ENCODE measurements around the gene GLP1R.

The GLP1R gene

DNA sequence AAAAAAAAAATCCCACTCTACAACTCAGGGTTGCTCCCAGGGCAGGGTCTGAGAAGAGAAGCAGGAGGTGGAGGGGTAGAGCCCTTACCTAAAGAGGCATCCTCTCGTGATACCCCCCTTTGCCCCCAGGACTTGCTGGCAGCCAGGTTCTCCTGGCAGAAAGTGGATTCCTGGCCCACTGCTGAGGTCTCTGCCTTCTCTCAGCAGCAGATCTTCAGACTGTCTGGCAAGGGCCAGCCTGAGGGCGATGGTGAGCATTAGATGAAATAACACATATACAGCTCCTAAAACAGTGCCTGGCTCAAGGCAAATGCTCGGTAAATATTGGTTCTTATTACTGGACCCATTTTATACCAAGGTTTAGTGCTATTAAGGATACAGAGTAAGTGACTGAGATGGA lies 4.8 kb upstream of the GLP1R start:
- no peak for FAIRE-seq

DNA sequence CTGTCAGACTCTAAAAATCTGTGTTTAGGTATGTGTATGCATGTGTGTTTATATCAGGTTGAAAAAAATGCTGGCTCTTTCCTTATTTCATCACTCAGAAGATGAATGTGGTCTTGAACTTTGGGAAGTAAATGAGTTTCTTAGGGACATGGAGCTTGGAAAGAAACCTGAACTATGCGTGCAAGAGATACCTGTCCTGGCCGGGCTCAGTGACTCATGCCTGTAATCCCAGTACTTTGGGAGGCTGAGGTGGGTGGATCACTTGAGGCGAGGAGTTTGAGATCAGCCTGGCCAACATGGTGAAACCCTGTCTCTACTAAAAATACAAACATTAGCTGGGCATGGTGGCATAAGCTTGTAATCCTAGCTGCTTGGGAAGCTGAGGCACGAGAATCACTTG lies 4.4 kb upstream of the GLP1R start:
- FAIRE-seq (no peak), DNase-seq (ENCODE audit: insufficient read length, low spot score) (no peak)

More for the DNA sequence above, 4.8 kb upstream of the GLP1R start:
- no peak for DNase-seq (ENCODE audit: insufficient read length, low spot score)

DNA sequence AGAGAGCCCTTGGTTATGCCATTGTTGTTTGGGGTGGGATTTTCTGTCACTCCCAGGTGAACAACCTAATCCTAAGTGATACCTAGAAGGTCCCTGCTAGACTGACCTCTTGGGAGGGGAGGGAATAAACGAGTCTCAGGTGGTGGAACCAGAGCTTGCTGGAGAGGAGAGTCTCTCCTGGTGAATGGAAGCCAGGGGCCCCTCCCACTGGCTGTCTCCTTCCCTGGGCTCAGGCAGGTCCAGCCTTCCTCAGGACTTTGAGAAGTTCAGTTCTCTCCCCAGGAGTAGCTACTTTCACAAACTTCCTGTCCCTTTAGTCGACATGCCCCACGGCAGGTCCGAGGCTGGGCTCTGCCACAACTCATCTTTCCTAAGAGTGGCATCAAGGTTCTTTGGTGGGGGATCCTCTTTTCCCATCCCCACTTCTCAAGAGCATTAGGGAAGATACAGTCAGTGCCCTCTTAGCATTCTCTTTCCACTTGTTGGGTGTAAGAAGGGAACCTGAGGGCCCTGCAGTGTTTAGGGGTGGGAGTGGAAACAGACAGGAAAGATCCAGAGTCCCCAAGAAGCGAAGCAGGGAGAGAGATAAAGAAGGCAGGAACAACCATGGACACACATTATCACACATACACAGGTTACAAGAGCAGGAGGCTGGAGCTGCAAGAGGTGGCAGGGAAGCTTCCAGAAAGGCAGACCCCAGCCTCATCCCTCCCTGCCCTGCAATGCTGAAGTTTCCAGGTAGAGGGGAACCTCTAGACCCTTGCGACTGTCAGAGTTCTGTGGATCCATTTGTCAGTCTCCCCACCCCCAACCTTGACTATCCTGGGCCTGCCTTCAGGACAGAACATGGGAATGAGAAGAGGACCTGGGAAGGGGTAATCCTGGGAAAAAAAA lies 900 bp upstream of the GLP1R start:
- no peak for DNase-seq (ENCODE audit: insufficient read length, low spot score)
- FAIRE-seq = no peak

DNA sequence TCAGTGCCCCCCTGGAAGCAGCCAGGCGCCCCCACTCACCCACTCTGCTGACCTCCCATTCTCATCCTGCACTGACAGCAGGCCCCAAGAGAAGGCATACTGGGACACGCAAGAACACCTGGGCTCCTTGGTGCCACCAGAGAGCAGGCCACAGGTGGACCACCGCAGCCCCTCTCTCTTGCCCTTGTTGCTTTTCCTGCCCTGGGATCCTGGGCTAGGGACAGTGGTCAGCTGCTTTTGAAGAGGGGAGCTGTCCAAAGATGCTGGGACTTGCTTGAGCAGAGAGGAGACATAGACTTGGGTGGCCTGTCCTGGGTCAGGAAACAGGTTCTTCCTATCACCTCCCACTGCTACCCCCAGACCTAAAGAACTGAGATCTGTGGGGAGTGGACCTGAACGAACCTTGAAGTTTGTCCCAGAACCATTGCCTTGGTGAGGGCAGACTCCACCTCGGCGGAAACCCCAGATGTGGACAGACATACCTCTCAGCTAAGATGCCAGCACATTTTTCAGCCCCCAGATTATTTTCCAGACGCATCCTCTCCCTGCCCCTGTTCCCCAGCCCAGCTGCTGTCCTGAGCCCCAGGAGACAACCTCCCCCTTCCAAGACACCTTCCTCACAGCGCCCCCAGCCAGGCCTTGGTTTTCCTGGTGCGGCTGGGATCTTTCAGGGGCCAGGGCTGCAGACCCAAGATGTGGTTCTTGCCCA lies 1.1 kb downstream of the GLP1R start:
- FAIRE-seq (no peak), DNase-seq (ENCODE audit: insufficient read length, low spot score) (no peak)

DNA sequence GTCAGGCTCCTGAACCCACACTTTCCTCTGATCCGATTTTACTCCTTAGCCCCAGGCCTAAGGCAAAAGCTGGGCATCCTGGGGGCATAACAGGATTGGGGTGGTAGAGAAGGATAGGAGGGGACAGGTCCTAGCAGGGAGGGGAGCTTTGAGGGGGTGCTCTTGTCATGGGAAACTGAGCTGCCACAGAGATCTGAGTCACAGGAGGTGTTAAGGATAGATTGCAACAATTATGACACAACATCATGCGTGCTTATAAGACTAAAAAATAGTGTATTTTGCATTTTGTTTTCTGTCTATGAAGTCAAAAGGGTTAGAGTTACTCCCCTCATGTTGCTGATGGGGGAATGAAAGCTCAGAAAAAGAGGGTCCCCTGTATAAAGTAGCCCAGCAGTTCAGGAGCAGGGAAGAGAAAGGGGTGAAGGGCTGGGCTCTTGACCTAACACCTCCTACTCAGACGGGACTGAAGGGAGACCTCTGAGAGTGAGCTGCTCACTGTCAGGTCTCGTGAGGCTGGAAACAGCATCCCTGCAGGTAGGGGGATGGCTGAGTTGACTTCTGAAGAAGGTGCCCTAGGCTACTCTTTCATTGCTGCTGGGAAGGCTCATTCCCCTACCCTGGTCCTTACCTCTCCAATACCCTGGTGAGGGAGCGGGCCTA lies 2.0 kb downstream of the GLP1R start:
- DNase-seq (ENCODE audit: insufficient read length, low spot score) (no peak), FAIRE-seq (no peak)

DNA sequence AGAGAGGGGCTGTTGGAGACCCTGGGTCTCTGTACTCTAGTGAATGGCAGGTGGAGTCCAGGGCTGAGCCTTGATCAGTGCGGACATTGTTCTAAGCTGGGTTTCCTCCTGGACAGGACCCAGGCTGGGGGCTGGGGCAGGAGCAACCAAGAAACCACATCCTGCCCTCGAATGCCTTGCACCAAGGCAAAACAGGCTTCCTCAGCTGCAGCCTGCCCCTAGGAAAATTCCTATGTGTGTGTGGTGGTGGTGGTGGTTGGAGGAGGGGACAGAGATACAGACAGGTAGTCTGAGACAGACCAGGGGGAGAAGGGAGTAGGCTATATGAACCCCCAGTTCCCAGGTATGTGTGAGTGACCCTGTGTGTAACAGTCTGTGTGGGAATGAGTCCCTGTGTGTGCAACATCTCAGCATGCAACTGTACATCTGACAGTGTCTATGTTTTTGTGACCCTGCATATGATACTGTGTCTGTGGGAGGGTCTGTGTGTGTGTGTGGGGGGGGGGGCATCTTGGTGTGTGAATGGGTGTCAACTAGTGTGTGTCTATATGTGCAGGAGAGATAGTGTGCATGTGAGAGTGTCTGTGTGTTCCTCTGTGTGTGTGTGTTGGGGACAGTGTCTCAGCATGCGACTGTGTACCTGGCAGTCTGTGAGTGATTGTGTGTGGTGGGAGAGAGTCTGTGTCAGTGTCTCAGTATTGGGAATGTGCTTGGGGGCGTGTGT lies 3.0 kb downstream of the GLP1R start:
- FAIRE-seq = no peak

DNA sequence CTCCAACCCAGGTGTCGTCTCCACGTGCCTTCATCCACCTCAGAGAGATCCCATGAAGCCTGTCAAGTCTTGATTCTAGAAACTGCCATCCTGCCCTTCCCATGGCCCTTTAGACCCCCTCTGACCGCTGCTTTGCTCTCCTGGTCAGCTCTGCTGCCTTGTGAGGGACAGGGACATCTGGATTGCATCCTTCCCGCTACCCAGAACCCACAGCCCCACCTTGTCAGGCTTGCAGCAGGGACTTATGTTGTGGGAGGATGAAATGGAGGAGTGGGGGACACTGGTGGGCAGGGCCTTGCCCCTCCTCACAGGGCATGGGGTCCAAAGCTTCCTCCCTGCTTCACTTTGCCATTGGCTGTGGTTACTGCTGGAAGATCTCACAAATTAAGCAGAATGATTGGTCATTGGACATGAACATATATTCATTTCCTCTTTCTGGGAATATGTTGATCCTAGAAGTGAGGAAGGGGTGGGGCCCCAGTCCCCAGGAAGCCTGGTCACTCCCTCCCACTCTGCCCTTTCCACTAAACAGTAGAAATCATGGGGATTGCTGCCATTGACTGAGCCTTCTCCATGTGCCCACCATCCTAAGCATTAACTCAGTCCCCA lies 4.5 kb downstream of the GLP1R start:
- no peak for FAIRE-seq
- no peak for DNase-seq (ENCODE audit: insufficient read length, low spot score)

More for the DNA sequence above, 3.0 kb downstream of the GLP1R start:
- no peak for DNase-seq (ENCODE audit: insufficient read length, low spot score)

DNA sequence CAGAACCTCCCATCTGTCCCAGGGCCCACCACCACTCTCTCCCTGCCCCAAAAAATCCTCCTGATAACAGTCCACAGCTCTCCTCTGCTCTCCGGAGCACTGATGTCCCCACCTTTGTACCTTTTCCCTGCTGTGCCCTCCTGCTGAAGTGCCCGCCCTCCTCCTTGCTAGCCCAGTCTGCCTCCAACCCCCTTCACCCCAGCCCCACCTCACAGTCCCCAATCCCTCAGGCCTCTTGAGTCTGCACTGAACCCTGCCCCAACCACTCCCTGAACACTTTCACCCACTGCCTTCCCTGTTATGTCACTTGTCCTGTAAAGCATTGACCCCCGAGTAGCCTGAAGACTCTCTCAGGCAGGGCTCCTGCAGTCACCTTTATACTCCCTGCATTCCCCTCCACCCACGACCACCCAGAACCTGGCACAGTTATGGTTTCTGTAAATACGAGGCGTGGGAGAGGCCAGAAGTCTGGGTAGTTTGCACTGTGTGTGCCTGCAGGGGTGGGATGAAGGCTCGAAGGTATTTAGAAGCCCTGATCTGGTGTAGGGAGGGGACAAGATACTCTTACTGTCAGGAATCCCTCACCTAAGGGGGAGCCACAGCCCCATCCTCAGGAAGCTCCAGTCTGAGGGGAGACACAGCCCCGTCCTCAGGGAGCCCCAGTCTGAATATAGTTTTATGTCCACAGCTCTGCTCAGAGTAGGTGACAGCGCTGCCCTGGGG lies 5.4 kb downstream of the GLP1R start:
- DNase-seq (ENCODE audit: insufficient read length, low spot score) = no peak
- no peak for FAIRE-seq

DNA sequence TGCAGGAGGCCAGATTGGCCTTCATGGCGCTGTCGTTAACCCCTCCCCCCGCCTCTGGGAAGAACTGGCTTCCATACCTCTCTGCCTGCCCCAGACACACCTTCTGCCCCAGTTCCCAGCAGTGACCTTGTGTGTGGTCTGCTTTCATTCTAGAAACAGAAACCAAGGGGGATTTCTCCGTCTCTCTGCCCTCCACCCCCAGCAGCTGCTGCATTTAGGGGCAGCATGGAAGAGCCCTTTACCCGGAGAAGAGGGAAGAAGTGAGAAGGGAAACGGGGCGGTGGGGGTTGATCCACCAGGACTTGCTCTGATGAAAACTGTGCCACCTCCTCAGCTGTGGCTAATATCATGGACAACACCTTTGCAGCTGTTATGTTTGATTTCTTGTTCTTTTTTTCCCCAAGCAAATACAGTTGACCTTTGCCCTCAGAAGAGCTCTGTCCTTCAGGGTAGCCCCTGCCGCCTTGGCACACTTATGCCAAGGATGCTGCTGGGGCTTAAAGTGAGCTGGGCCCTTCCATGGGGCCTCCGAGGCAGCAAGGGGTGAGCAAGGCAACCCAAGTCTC lies 6.1 kb downstream of the GLP1R start:
- DNase-seq (ENCODE audit: insufficient read length, low spot score) (no peak), FAIRE-seq (no peak)

DNA sequence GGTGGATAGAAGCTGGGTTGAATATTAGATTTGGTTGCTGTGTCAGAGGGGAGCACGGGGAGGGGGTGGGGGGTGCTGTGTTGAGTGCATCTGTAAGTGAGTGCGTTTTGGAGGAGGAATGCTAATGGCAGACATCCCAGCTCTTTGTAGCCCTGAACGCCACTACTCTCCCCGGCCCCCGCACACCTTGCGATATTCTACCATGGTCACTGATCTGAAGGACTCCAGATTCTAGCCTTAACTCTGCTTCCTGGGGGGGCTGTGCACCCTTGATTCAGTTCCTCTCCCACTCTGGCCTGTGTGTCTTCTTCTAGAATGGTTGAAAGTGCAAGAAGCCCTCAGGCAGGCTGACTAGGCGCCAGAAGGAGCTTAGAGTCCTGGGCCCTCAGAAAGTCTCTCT lies 7.1 kb downstream of the GLP1R start:
- DNase-seq (ENCODE audit: insufficient read length, low spot score) (no peak), FAIRE-seq (no peak)

DNA sequence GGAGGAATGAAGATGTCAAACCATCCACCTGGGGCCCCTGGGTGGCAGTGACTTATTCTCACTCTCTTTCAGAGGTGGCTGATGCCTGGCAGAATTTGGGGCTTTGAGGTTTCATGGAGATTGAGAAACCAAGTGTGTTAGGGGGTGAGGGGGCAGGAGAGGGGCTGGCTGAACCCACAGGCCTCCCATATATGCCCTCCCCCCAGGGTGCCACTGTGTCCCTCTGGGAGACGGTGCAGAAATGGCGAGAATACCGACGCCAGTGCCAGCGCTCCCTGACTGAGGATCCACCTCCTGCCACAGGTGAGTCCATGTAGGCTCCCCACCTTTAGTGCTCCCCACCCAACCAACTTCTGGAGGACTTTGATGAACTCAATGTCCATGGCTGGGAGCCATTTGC lies 7.6 kb downstream of the GLP1R start:
- DNase-seq (ENCODE audit: insufficient read length, low spot score) = no peak
- no peak for FAIRE-seq

DNA sequence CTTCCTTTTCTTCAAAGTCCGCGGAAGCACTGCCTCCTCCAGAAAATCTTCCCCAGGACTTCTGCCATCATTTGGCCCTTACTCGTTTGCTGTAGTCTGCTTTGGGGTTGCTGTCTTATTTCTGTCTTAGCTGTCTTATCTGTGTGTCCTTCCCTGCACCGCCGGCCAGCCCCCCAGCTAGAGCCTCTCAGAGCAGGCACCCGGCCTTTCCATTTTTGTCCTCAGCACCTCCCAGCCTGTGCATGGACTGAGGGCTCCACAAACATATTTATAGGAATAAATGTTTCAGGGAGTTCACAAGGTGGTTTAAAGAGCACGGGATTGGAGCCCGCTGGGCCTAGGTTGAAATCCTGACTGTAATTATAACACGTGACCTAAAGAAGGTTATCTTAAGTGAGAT lies 8.1 kb downstream of the GLP1R start:
- DNase-seq (ENCODE audit: insufficient read length, low spot score) (no peak), FAIRE-seq (no peak)

DNA sequence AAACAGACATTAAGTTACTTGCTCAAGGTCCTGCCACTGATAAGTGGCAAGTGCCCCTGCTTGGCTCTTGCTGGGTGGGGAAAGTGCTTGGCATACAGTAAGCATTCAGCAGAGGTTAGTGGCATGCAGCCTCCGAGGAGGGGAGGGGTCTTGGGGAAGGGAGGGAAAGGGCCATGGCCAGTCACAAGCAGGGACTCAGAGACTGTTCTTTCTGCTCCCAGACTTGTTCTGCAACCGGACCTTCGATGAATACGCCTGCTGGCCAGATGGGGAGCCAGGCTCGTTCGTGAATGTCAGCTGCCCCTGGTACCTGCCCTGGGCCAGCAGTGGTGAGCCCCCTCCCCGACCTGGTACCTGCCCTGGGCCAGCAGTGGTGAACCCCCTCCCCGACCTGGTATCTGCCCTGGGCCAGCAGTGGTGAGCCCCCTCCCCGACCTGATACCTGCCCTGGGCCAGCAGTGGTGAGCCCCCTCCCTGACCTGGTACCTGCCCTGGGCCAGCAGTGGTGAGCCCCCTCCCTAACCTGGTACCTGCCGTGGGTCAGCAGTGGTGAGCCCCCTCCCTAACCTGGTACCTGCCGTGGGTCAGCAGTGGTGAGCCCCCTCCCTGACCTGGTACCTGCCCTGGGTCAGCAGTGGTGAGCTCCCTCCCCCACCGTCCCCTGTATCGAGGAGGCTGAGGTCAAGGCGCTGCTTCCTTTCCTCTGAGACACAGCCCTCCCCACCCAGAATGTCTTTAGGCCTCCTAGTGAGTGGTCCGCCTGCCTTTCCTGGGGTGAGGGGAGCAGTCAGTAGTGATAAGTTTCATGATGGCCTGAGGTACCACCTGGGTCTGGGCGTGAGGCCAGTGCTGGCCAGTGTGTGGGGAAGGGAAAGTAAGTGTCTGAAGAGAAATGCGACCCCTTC lies 8.9 kb downstream of the GLP1R start:
- FAIRE-seq = no peak
- DNase-seq (ENCODE audit: insufficient read length, low spot score) = no peak

DNA sequence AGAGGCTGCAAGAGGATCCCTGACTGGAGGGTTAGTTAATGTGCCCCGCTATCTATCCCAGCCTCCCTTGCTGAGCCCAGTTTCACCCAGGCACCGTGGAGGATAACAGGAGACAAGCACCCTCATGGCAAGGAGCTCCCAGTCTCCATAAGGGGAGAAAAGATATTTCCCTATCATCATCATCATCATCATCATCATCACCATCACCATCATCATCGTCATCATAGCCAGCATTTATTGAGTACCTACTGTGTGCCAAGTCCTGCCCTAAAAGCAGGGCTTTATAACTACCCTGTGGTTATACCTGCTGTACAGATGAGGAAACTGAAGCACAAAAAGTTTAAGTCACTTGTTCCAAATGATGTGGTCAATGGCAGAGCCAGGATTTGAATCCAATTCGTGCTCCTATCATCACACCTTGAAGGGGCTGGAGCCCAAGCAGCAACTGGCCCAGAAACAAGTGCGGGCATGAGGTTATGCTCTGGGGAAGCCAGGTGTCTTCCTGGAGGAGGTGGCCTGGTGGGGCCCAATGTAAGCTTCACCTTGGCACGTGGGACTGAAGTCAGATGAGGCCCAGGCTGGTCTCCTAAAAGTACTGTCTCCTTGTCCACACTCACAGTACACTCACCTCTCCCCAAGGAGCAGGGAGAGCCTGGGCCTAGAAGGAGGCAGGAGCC lies 10.0 kb downstream of the GLP1R start:
- no peak for FAIRE-seq
- no peak for DNase-seq (ENCODE audit: insufficient read length, low spot score)

DNA sequence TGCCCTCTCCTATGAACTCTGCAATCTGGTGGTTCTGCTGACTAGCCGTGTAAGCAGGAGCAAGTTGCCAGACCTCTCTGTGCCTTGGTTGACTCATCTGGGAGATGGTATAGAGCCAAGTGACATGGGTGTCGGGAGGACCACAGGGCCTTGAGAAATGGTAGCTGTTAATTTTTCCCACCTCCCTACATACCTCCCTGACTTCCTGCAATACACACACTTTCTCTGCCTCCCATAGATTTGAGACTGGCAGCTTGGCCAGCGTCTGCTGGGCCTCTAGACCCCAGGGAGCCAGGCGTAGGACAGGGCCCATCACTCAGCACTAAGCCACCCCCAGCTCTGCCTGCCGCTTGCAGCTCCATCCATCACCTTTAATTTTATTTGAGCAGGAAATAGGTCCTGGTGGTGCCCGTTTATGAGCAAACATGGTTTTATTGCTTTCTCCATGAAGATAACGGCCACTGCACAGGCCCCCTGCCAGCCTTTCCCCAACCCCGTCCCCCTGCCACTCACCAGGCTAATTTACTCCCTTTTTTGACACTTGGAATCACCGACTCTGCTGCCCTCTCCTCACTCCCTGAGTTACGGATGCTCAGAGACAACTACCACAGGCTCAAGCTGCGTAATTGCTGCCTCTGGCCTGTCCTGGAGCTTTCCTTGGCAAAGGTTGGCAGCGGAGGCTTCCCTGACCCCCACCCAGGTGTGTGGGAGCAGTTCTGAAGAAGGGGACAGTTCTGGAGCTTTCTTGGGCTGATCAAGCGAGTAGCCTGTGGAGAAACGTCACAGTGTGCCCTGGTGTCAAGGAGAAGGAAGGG lies 11.1 kb downstream of the GLP1R start:
- DNase-seq (ENCODE audit: insufficient read length, low spot score) = no peak
- FAIRE-seq = no peak

DNA sequence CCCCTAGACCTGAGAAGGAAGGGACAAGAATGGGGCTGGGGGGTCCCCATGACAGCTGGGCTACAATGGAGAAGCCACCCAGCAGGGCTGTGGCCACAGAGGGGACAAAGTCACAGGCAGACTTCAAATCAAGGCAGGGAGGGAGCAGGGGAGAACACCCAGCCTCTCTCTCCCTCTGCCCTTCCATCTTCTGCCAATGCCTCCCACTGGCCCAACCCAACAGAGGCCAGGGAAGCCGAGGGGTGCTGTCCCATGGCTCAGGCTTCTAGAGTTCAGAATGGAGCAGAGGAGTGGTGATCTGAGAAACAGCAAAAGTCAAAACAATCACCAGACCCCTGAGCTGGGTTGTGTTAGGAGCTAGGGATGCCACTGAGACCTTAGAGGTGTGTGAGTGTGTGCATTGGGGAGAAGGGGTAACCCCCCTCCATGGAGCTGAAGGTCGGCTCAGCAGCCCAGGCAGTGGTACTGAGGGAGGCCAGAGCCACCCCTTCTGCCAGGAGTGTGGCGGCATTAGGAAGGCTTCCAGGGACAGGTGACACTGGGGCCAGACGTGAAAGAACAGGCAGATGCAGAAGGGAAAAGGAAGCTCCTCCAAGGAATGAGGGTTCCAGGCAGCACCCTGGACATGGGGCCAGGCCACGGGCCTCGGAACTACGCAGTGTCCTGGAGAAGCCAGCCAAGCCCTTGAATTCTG lies 12.0 kb downstream of the GLP1R start:
- FAIRE-seq (no peak), DNase-seq (ENCODE audit: insufficient read length, low spot score) (no peak)

DNA sequence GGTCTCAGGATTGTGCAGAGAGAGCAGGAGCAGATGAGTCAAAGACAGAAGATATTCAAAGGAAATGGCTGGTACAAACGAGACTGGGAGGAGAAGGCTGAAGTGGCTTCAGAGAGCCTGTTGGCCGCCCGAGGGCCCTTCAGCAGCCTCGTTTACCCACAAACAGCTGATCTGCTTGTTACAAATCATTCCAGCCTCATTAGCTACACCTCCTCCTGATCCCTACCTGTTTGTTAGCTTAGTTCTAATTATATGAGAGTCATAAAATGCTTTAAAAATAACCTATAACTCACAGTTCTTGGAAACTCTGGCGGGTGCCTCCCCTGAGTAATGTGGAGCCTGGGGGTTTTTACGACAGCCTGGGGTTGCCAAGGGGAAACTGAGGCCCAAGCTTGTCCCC lies 12.6 kb downstream of the GLP1R start:
- DNase-seq (ENCODE audit: insufficient read length, low spot score) (no peak), FAIRE-seq (no peak)

Measured in GM19239 (cell line).